H9 (cell line): ENCODE data around the gene PTGR1. TPM values are rescaled to one million over a fixed set of nuclear protein-coding genes. Genes with fewer than 3 reads are reported as not detected.

Source experiments
- DNase-seq: peaks from one replicate; pipeline ENCODE4 v3.0.0-alpha.2; 2017
- H2AFZ ChIP-seq: one replicate; pipeline ENCODE4 v1.6.1; 2013; ENCODE audit warnings: mild to moderate bottlenecking, low read length, control low read depth, moderate library complexity
- H2AK5ac ChIP-seq: 2 replicates; pipeline ENCODE4 v1.6.1; 2013; ENCODE audit warnings: low read length, control low read depth, mixed read lengths; ENCODE audit not compliant: insufficient read length
- H2BK120ac ChIP-seq: one replicate; pipeline ENCODE4 v1.6.1; 2013; ENCODE audit warnings: low read depth, mild to moderate bottlenecking, low read length, control low read depth, inconsistent platforms; ENCODE audit not compliant: poor library complexity, severe bottlenecking
- H2BK12ac ChIP-seq: 2 replicates; pipeline ENCODE4 v1.6.1; 2013; ENCODE audit warnings: low read length, control low read depth, mixed read lengths, low read depth; ENCODE audit not compliant: insufficient read length
- H2BK15ac ChIP-seq: 2 replicates; pipeline ENCODE4 v1.6.1; 2013; ENCODE audit warnings: low read depth, low read length, control low read depth
- H2BK20ac ChIP-seq: one replicate; pipeline ENCODE4 v1.6.1; 2013; ENCODE audit warnings: low read depth, mild to moderate bottlenecking, low read length, control low read depth, inconsistent platforms; ENCODE audit not compliant: poor library complexity, severe bottlenecking
- H2BK5ac ChIP-seq: 2 replicates; pipeline ENCODE4 v1.6.1; 2013; ENCODE audit warnings: low read length, control low read depth, mixed read lengths; ENCODE audit not compliant: insufficient read length
- H3K14ac ChIP-seq: 2 replicates; pipeline ENCODE4 v1.6.1; 2013; ENCODE audit warnings: low read length, control low read depth; ENCODE audit not compliant: insufficient read depth
- H3K18ac ChIP-seq: 2 replicates; pipeline ENCODE4 v1.6.1; 2013; ENCODE audit warnings: low read depth, mild to moderate bottlenecking, mixed read lengths, low read length, control low read depth; ENCODE audit not compliant: insufficient read length
- H3K23ac ChIP-seq: 2 replicates; pipeline ENCODE4 v1.6.1; 2013; ENCODE audit warnings: low read length, control low read depth, mixed read lengths, low read depth; ENCODE audit not compliant: insufficient read length
- H3K23me2 ChIP-seq: 2 replicates; pipeline ENCODE4 v1.6.1; 2013; ENCODE audit warnings: low read depth, mild to moderate bottlenecking, mixed read lengths, low read length, control low read depth; ENCODE audit not compliant: insufficient read length, poor library complexity, severe bottlenecking
- H3K27ac ChIP-seq: 2 replicates; pipeline ENCODE4 v1.5.1; 2013; ENCODE audit warnings: low read length, control low read depth, mixed read lengths, low read depth; ENCODE audit not compliant: insufficient read length
- H3K27me3 ChIP-seq: 2 replicates; pipeline ENCODE4 v1.6.1; 2013; ENCODE audit warnings: low read length, control low read depth, inconsistent platforms; ENCODE audit not compliant: insufficient read depth
- H3K4ac ChIP-seq: 2 replicates; pipeline ENCODE4 v1.6.1; 2013; ENCODE audit warnings: low read depth, mild to moderate bottlenecking, control low read depth, inconsistent platforms, low read length, moderate library complexity
- H3K4me1 ChIP-seq: 2 replicates; pipeline ENCODE4 v1.6.1; 2013; ENCODE audit warnings: low read length, control low read depth, inconsistent platforms; ENCODE audit not compliant: insufficient read depth
- H3K4me2 ChIP-seq: 2 replicates; pipeline ENCODE4 v1.6.1; 2013; ENCODE audit warnings: low read length, control low read depth, mixed read lengths; ENCODE audit not compliant: insufficient read length, insufficient read depth
- H3K56ac ChIP-seq: 2 replicates; pipeline ENCODE4 v1.6.1; 2013; ENCODE audit warnings: low read depth, mild to moderate bottlenecking, mixed read lengths, low read length, control low read depth; ENCODE audit not compliant: insufficient read length
- H3K79me1 ChIP-seq: 2 replicates; pipeline ENCODE4 v1.6.1; 2013; ENCODE audit warnings: low read depth, mild to moderate bottlenecking, moderate library complexity, low read length, control low read depth, inconsistent platforms; ENCODE audit not compliant: insufficient read depth, poor library complexity, severe bottlenecking
- H3K79me2 ChIP-seq: 2 replicates; pipeline ENCODE4 v1.6.1; 2013; ENCODE audit warnings: low read length, control low read depth, inconsistent platforms; ENCODE audit not compliant: insufficient read depth
- H3K9ac ChIP-seq: 2 replicates; pipeline ENCODE4 v1.6.1; 2013; ENCODE audit warnings: low read length, control low read depth, mixed read lengths; ENCODE audit not compliant: insufficient read length; ENCODE audit errors: extremely low read depth
- H3K9me3 ChIP-seq: one replicate; pipeline ENCODE4 v1.6.1; 2013; ENCODE audit warnings: low read depth, low read length, inconsistent platforms; ENCODE audit not compliant: control insufficient read depth
- H3T11ph ChIP-seq: one replicate; pipeline ENCODE4 v1.6.1; 2013; ENCODE audit warnings: mild to moderate bottlenecking, low read length, control low read depth, inconsistent platforms
- H4K20me1 ChIP-seq: one replicate; pipeline ENCODE4 v1.6.1; 2013; ENCODE audit not compliant: control insufficient read depth, insufficient read length, insufficient read depth
- H4K5ac ChIP-seq: 2 replicates; pipeline ENCODE4 v1.6.1; 2013; ENCODE audit warnings: low read depth, mild to moderate bottlenecking, mixed read lengths, low read length, control low read depth; ENCODE audit not compliant: insufficient read length
- H4K8ac ChIP-seq: replicated peaks from 2 replicates; pipeline ENCODE4 v1.6.1; 2013; ENCODE audit warnings: low read length, control low read depth, mixed read lengths, low read depth; ENCODE audit not compliant: insufficient read length
- H4K91ac ChIP-seq: 2 replicates; pipeline ENCODE4 v1.6.1; 2013; ENCODE audit warnings: low read depth, mild to moderate bottlenecking, moderate library complexity, mixed read lengths, low read length, control low read depth; ENCODE audit not compliant: insufficient read length
- H3K27ac Mint-ChIP-seq, 3 experiments: 2 replicates in 2 of 3; 3 replicates in 1 of 3; pipeline ENCODE4 v1.8.0; 2020 to 2021; ENCODE audit warnings: mixed read lengths in 3 of 3, mild to moderate bottlenecking in 1 of 3, moderate library complexity in 1 of 3
- H3K27me3 Mint-ChIP-seq: 2 replicates; pipeline ENCODE4 v1.8.0; 2021; ENCODE audit warnings: low read depth, mild to moderate bottlenecking, moderate library complexity, mixed read lengths
- H3K36me3 Mint-ChIP-seq, 3 experiments: 2 replicates in 2 of 3; 3 replicates in 1 of 3; pipeline ENCODE4 v1.8.0; 2020 to 2021; ENCODE audit warnings: low read depth in 3 of 3, mixed read lengths in 3 of 3; ENCODE audit not compliant: insufficient read depth in 1 of 3
- H3K4me1 Mint-ChIP-seq, 2 experiments: 2 replicates each; pipeline ENCODE4 v1.8.0; 2020; ENCODE audit warnings: mixed read lengths in 2 of 2
- H3K4me3 Mint-ChIP-seq, 2 experiments: 2 replicates in 1 of 2; 3 replicates in 1 of 2; pipeline ENCODE4 v1.8.0; 2020 to 2021; ENCODE audit warnings: mild to moderate bottlenecking in 2 of 2, mixed read lengths in 2 of 2, moderate library complexity in 1 of 2
- H3K9me3 Mint-ChIP-seq, 2 experiments: 2 replicates in 1 of 2; 3 replicates in 1 of 2; pipeline ENCODE4 v1.8.0; 2020; ENCODE audit warnings: mild to moderate bottlenecking in 2 of 2, mixed read lengths in 2 of 2, moderate library complexity in 1 of 2
- CTCF ChIP-seq: fragments of 200-600 bp; sonication (generic); conservative IDR thresholded peaks from 3 replicates; pipeline ENCODE4 v1.8.0; 2021; ENCODE audit warnings: antibody characterized with exemption, mild to moderate bottlenecking
- WGBS: extraction: QIAGEN DNeasy Blood & Tissue Kit; methylation state at CpG from one replicate; pipeline ENCODE4 v1.1.7; 2013; ENCODE audit warnings: missing lambda C conversion rate, low lambda C conversion rate, mixed read lengths; ENCODE audit not compliant: insufficient read length; ENCODE audit errors: extremely low coverage; 5-methylcytosine and 5-hydroxymethylcytosine counted together
- total RNA-seq: library from RNA; stranded (reverse); gene quantifications from 2 replicates; pipeline ENCODE4 v1.2.1, GENCODE V29; 2021

The PTGR1 gene
- total RNA-seq, 1 experiment from 2014 or later: 45.2 TPM

GRCh38 chr9:111605041-111605559 is 5.7 kb upstream of the PTGR1 start:
- H4K20me1 ChIP-seq: no peaks in the 10 kb centered on the region
- no peak overlapping the region for H2AK5ac ChIP-seq
- no peak for DNase-seq
- H3K4ac ChIP-seq: no peak overlapping the region
- H3K23ac ChIP-seq: no peak overlapping the region
- no peak overlapping the region for H2BK12ac ChIP-seq
- H2BK120ac ChIP-seq: no peak overlapping the region
- H3K79me2 ChIP-seq: no peaks in the 10 kb centered on the region
- Mint-ChIP-seq H3K9me3 (no peaks in the 10 kb centered on the region), H3K27me3 (peaks cover 8% of the 10 kb centered on the region), H3K4me3 (no peak overlapping the region), H3K27ac (no peak overlapping the region; a peak in 1 of 7 replicates), H3K36me3 (no peaks in the 10 kb centered on the region), H3K4me1 (peaks cover 0 to 4% of the 10 kb centered on the region in 2 experiments; a peak in 1 of 4 replicates)
- H2BK20ac ChIP-seq: no peak overlapping the region
- no peak overlapping the region for H3K18ac ChIP-seq
- H3K14ac ChIP-seq: no peak overlapping the region
- H3K79me1 ChIP-seq: no peaks in the 10 kb centered on the region
- H3K9ac ChIP-seq: no peak overlapping the region
- H2BK15ac ChIP-seq: no peak overlapping the region
- H4K8ac ChIP-seq: no peak overlapping the region
- no peaks in the 10 kb centered on the region for H3K27me3 ChIP-seq
- no CpG with 5 or more reads among the region's 9 CpGs for WGBS
- peaks cover 1% of the 10 kb centered on the region for H3K23me2 ChIP-seq
- H3K4me1 ChIP-seq: no peaks in the 10 kb centered on the region
- H4K5ac ChIP-seq: no peak overlapping the region
- no peak for TF ChIP-seq CTCF
- H3K56ac ChIP-seq: no peak overlapping the region
- no peak overlapping the region for H3K27ac ChIP-seq
- H3K9me3 ChIP-seq: no peaks in the 10 kb centered on the region
- no peak overlapping the region for H2BK5ac ChIP-seq
- H3T11ph ChIP-seq: no peak overlapping the region
- H3K4me2 ChIP-seq: no peak overlapping the region
- H2AFZ ChIP-seq: no peak overlapping the region
- no peak overlapping the region for H4K91ac ChIP-seq
